HEK293 (cell line): Measurements from ENCODE around the gene TMEM150C.

Experiments used
- CTCF ChIP-seq: fragments of 450-650 bp; formaldehyde crosslinking; IDR thresholded peaks from 2 replicates; pipeline ENCODE4 v1.5.1; 2016; ENCODE audit warnings: missing biosample characterization, missing genetic modification characterization
- HOXA7 ChIP-seq: sonication (generic); formaldehyde crosslinking; IDR thresholded peaks from 2 replicates; pipeline ENCODE4 v1.8.1; 2022; ENCODE audit warnings: missing genetic modification reagents, borderline replicate concordance
- INSM2 ChIP-seq: fragments of 450-650 bp; formaldehyde crosslinking; IDR thresholded peaks from 2 replicates; pipeline ENCODE4 v1.5.1; 2016; ENCODE audit warnings: missing biosample characterization, missing genetic modification characterization
- MEIS1 ChIP-seq: sonication (generic); formaldehyde crosslinking; IDR thresholded peaks from 2 replicates; pipeline ENCODE4 v1.8.1; 2022; ENCODE audit warnings: missing genetic modification reagents, mild to moderate bottlenecking, borderline replicate concordance
- MYNN ChIP-seq: fragments of 450-650 bp; formaldehyde crosslinking; IDR thresholded peaks from 2 replicates; pipeline ENCODE4 v1.5.1; 2016; ENCODE audit warnings: missing biosample characterization, missing genetic modification characterization, borderline replicate concordance
- MZF1 ChIP-seq: fragments of 450-650 bp; formaldehyde crosslinking; IDR thresholded peaks from 2 replicates; pipeline ENCODE4 v1.5.1; 2017; ENCODE audit warnings: missing biosample characterization, missing genetic modification characterization, borderline replicate concordance
- PBX3 ChIP-seq: sonication (generic); formaldehyde crosslinking; IDR thresholded peaks from 2 replicates; pipeline ENCODE4 v1.8.1; 2022; ENCODE audit warnings: mild to moderate bottlenecking, moderate library complexity, missing genetic modification reagents
- PRDM4 ChIP-seq: fragments of 450-650 bp; formaldehyde crosslinking; IDR thresholded peaks from 2 replicates; pipeline ENCODE4 v1.5.1; 2017; ENCODE audit warnings: missing biosample characterization, missing genetic modification characterization
- WT1 ChIP-seq: fragments of 450-650 bp; formaldehyde crosslinking; IDR thresholded peaks from 2 replicates; pipeline ENCODE4 v1.5.1; 2016; ENCODE audit warnings: missing biosample characterization, missing genetic modification characterization
- ZBTB10 ChIP-seq: fragments of 450-650 bp; formaldehyde crosslinking; IDR thresholded peaks from 2 replicates; pipeline ENCODE4 v1.5.1; 2016; ENCODE audit warnings: missing biosample characterization, missing genetic modification characterization
- ZNF16 ChIP-seq: fragments of 450-650 bp; formaldehyde crosslinking; IDR thresholded peaks from 2 replicates; pipeline ENCODE4 v1.5.1; 2016; ENCODE audit warnings: low read depth, missing biosample characterization, missing genetic modification characterization
- ZNF610 ChIP-seq: fragments of 450-650 bp; formaldehyde crosslinking; IDR thresholded peaks from 2 replicates; pipeline ENCODE4 v1.5.1; 2016; ENCODE audit warnings: missing biosample characterization, missing genetic modification characterization, borderline replicate concordance
- ZNF704 ChIP-seq: fragments of 450-650 bp; formaldehyde crosslinking; IDR thresholded peaks from 2 replicates; pipeline ENCODE4 v1.5.1; 2016; ENCODE audit warnings: missing biosample characterization, missing genetic modification characterization

- no peak for TF ChIP-seq ZBTB10 (tag by site-specific recombination)
- no peak for TF ChIP-seq ZNF704 (tag by site-specific recombination)
- TF ChIP-seq HOXA7 (CRISPR knock-in tag): no peak
- no peak for TF ChIP-seq CTCF (tag by site-specific recombination)
- no peak for TF ChIP-seq MYNN (tag by site-specific recombination)
- TF ChIP-seq INSM2: no peak
- no peak for TF ChIP-seq ZNF16
- TF ChIP-seq MEIS1 (CRISPR knock-in tag): no peak
- no peak for TF ChIP-seq WT1 (tag by site-specific recombination)
- TF ChIP-seq ZNF610 (tag by site-specific recombination): no peak
- TF ChIP-seq MZF1 (tag by site-specific recombination): no peak
- no peak for TF ChIP-seq PRDM4 (tag by site-specific recombination)
- no peak for TF ChIP-seq PBX3 (CRISPR knock-in tag)
Measured at GRCh38 chr4:82555276-82555675, 6.5 kb downstream of the TMEM150C start.
